ENCODE data around the gene SLAIN1. TPM values are rescaled to one million over a fixed set of nuclear protein-coding genes. Genes with fewer than 3 reads are reported as not detected.
A peak's percentile ranks its signal among the peaks of the same experiment; 100 is the strongest.

SLAIN1 gene
- total and polyA plus RNA-seq, 2 of the 8 experiments (the other 6 are each of a cell fraction or from before 2014, with no cell fraction given), result 35.0 to 37.7 TPM

DNA sequence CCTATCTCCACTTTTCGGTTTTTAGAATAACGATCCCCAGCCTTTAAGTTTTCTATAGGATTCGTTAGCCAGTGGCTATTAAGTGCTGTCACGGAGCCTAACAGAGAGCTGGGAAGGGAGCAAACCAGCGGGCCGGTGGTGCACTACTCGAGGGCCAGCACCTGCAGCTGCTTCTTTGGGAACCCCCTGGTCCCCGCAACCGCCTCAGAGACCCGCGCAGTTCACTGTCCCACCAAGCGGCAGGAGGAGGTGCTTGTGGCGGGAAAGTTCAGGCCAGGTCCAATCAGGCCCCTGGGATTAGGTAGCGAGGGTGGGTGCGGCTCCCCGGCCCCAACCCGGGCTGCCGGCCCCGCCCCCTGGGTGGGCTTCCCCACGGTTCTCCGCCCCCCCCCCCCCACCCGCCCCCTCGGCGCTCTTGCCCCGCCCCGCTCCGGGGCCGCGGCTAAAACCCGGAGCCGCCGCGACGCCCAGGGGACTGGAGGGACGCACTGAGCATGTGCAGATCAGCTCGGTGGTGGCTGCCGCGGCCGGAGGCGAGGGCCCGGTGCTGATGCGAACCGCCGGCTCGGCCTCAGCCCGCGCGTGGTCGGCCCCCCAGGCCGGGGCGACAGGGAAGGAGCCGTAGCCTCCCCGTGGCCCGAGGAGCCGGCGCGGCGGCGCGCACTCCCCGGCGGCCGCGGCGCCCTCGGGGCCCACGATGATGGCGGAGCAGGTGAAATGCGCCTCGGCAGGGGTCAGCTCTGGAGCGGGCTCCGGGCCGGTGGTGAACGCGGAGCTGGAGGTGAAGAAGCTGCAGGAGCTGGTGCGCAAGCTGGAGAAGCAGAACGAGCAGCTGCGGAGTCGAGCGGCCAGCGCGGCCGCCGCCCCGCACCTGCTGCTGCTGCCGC is at the start of gene SLAIN1 (continued):
- TF ChIP-seq KDM1A (IDR thresholded peaks at IDR 0.05; ENCODE audit: borderline replicate concordance, low read length) (no peak), TCF12 (IDR thresholded peaks at IDR 0.05; ENCODE audit: low read depth, low read length) (no peak), POU5F1 (IDR thresholded peaks at IDR 0.05; ENCODE audit: low read depth, low read length) (no peak), TEAD4 (IDR thresholded peaks at IDR 0.05; ENCODE audit: low read depth, low read length) (no peak), CEBPB (IDR thresholded peaks at IDR 0.05; ENCODE audit: low read depth, low read length) (no peak), ZNF274 (IDR thresholded peaks at IDR 0.05; ENCODE audit: borderline replicate concordance, extremely low read depth, low read length) (no peak), CBX8 (IDR thresholded peaks at IDR 0.05; ENCODE audit: borderline replicate concordance, low read depth, low read length) (no peak), GTF2F1 (IDR thresholded peaks at IDR 0.05; ENCODE audit: borderline replicate concordance, low read depth, low read length) (no peak), TBP (IDR thresholded peaks at IDR 0.05; ENCODE audit: low read depth, low read length) (peak; percentile 69), NANOG (IDR thresholded peaks at IDR 0.05; ENCODE audit: insufficient read depth, low read depth, low read length, poor library complexity, severe bottlenecking) (no peak), JUN (IDR thresholded peaks at IDR 0.05; ENCODE audit: low read depth, low read length) (no peak), SIN3A (conservative IDR thresholded peaks at IDR 0.05 in 1 of 2, IDR thresholded peaks at IDR 0.05 in 1 of 2; ENCODE audit: low read depth in 1 of 2, low read length in 2 of 2) (no peak), CHD1 (IDR thresholded peaks at IDR 0.05; ENCODE audit: low read depth, low read length) (no peak), KDM5A (IDR thresholded peaks at IDR 0.05; ENCODE audit: low read length) (no peak), HDAC6 (IDR thresholded peaks at IDR 0.05; ENCODE audit: low read depth, low read length) (no peak), POLR2AphosphoS5 (IDR thresholded peaks at IDR 0.05; ENCODE audit: low read depth, low read length) (peak; percentile 78), POLR2A (IDR thresholded peaks at IDR 0.05; ENCODE audit: control extremely low read depth in 1 of 2, low read depth in 2 of 2, low read length in 2 of 2) (peak in 1 of 2 experiments; percentile 74; a peak in 2 of 3 replicates), RXRA (IDR thresholded peaks at IDR 0.05; ENCODE audit: insufficient read depth, low read depth, low read length) (no peak), GABPA (IDR thresholded peaks at IDR 0.05; ENCODE audit: borderline replicate concordance, insufficient read depth, low read length) (no peak), NRF1 (IDR thresholded peaks at IDR 0.05; ENCODE audit: low read depth, low read length) (no peak; the same call in 1 of the 2 replicates), SAP30 (IDR thresholded peaks at IDR 0.05; ENCODE audit: insufficient read depth, insufficient replicate concordance, low read length) (no peak)
- TF ChIP-seq, protein P1, sequence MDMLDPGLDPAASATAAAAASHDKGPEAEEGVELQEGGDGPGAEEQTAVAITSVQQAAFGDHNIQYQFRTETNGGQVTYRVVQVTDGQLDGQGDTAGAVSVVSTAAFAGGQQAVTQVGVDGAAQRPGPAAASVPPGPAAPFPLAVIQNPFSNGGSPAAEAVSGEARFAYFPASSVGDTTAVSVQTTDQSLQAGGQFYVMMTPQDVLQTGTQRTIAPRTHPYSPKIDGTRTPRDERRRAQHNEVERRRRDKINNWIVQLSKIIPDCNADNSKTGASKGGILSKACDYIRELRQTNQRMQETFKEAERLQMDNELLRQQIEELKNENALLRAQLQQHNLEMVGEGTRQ (IDR thresholded peaks at IDR 0.05; ENCODE audit: low read length), result no peak
- TF ChIP-seq, protein P2, sequence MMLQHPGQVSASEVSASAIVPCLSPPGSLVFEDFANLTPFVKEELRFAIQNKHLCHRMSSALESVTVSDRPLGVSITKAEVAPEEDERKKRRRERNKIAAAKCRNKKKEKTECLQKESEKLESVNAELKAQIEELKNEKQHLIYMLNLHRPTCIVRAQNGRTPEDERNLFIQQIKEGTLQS (IDR thresholded peaks at IDR 0.05; ENCODE audit: insufficient read depth, low read depth, low read length), result no peak

All from H1 (cell line).